HG03108 (cell line): ENCODE measurements around the gene NOD2.

ENCODE experiments used
- ATAC-seq: cut with Tn5 transposase; IDR thresholded peaks from one replicate; pipeline ENCODE4 v1.9.1; 2021; ENCODE audit warnings: moderate library complexity; ENCODE audit not compliant: unreplicated experiment

Gene NOD2

DNA sequence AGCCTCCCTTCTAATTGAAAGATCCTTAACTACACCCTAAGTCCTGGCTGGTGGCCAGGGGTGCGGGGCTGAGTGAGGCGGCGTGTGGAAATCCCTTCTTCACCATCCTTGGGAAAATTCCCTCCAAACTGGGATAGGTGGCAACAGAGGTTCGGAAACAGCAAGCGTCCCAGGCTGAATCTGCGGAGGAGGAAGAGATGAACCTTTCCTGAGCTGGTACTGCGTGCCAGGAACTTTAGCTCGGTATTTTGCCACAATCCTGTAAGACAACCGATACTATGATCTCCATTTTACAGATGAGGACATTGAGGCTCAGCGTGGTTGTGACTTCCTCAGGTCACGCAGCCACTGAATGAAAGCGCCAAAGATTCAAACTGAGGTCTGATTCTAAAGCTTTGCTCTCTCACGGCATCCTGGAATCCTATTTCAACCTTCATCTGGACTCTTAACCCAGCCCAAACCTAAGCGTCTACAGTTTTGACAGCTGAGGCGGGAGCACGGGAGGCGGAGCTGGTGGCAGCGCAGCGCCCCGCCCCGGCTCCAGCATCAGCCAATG lies 47.9 kb downstream of the NOD2 start:
- ATAC-seq = no peak

DNA sequence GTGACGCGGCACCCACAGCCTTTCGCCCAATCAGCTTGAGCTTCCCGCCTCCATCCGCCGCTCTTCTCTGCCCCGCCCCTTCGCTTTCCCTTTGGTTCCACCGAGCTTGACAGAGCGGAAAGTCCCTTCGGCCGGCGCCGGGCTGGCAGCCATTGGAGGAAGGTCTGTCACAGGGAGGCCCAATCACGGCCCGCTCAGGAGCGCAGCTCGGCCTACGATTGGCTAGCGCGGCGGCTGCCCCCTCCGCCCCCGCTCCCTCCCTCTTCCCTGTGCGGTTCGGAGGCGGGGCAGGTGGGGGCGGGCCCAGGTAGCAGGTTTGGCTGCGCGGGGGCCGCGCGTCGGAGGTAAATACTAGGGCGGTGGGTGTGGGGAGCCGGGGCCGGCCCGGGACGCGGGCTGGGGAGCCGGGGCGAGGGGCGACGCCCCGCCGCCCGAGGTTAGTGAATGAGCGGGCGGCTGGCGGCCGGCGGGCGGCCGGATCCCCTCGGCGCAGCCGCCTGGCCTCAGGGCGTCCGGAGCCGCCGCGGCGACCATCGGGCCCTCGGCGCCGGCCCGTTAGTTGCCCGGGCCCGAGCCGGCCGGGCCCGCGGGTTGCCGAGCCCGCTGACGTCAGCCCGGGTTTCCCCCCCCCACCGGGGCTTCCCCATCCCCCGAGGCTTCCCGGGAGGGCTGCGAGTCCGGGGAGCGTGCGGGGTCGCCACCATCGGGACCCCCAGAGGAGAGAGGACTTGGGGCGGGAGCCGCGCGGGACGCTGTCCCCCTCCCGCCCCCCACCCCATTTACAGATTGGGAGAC lies 48.6 kb downstream of the NOD2 start, which contains the start of gene CYLD:
TSS of gene CYLD (plus strand) at position 306 of the 795 bp plus-strand sequence. CDS start 7,613 bp downstream, outside the sequence.
- ATAC-seq = peak; percentile 90

DNA sequence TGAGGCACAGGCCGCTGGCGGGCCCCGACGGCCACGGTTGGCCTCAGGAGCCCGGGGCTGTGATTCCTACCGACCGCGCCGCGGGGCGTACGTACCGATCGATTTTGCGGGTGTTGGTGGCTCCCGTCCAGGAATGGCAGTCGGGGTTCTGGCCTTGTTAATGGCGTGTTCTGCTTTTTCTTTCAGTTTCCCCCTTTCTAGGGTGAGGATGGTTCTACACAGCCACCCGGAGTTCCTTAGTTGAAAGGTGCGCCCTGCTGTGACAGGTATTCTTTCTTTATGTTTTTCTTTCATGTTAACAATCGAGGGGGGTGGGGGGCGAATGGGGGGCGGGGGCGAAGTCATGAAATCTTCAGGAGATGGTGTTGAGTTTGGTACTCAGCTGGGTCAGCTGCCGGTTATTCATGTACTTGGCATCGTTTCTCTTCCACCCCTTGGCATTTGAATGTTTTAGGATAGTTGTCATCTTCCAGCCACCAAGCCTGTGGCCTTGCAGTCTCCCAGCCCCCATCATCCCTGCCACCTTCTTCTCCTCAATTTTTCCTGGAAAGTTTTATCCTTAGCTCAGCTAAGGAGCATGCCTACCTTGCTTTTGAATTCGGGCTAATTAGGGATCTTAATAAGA lies 49.3 kb downstream of the NOD2 start:
- ATAC-seq = no peak

DNA sequence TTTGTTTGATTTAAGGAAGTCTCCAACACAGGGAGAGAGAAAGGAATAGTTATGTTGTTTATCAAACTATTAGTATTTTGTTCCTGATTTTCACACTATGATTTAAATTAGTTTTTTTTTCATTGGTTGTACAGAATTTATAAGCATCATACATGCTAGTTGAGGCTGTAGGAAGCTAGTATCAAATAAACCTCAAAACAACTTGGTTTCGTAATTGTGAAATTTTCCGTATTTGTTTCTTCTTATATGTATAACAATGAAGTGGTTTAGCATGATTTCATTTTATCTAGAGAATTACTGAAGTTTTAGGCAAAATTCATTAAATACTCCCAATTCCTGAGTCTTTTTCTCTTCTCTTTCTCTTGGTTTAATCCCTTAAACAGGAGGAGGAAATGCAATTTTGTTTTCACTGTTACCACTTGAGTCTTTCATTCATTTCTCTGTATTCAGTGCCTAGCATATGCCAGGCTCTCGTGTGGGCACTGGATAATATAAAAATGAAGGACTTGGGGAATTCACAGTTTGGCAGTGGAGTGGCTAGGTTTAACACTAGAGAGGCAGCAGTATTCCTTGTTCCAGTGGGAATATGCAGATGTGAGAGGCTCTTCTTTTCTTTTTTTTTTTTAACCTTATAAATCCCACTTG lies 50.3 kb downstream of the NOD2 start:
- no peak for ATAC-seq

DNA sequence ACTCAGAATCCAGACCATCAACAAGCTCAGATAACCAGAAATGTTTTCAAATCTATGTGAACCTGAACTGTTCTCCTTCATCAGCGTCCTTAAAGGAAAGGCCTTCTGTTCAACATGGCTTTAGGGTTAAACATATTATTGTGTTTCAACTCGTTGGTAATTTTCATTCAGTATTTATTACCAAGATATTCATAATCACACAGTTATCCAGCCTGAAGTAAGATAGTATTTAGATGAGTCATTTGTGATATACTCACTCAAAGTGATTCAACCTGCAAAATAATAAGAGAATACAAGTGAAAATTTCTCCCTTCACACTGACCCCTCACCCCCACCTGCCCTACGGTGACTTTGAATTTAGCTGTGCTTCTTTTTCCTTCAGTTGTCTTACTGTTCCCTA lies 51.5 kb downstream of the NOD2 start:
- ATAC-seq = no peak

DNA sequence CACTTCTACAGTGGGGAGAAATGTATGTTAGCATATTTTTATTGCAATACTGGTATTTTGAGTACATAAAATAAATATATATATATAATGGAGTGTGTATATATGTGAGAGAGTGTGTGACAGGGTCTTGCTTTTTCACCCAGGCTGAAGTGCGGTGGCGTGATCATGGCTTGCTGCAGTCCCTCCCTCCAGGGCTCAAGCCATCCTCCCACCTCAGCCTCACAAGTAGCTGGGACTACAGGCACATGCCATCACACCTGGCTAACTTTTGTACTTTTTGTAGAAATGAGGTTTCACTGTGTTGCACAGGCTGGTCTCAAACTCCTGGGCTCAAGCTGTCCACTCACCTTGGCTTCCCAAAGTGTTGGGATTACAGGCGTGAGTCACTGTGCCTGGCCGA lies 52.5 kb downstream of the NOD2 start:
- ATAC-seq = no peak

DNA sequence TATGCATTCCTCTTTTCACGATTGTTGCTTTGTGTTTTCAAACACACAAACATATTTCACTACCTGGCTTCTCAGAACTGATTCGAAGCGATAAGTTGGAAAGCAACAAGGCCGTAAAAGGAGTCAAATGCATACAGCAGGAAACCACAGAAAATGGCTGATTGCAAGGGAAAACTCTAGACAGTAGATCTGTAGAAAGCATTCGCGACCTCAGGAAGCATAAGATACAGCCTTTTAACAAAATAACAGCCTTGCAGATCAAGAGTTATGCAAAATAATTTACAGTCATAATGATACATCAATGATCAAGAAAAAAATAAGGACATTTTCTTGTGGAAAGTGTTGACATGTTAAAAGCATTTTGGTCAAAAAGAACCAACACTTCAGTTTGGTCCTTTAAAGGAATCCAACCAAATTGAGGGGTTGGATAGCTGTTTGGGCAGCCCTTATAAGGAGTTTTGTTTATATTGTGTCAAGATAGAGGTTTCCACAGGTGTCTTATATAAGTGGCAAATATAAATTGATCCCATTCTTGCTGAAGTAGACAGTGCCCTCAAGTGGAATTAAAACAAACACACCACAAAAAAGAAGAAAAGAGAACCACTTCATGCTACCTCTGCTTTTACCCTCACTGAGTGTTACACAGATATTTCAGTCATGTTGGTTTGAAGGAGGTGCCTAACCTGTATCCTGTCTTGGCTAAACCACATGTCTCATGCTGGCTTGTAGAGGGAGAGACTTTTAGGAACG lies 54.0 kb downstream of the NOD2 start:
- peak; percentile 51 for ATAC-seq

DNA sequence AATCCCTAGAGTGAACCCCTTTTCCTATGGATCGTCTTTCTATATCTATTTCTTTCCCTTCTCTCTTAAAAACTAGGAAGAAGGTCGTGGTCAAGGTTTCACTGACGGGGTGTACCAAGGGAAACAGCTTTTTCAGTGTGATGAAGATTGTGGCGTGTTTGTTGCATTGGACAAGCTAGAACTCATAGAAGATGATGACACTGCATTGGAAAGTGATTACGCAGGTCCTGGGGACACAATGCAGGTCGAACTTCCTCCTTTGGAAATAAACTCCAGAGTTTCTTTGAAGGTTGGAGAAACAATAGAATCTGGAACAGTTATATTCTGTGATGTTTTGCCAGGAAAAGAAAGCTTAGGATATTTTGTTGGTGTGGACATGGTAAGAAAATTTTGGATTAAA lies 58.1 kb downstream of the NOD2 start:
- ATAC-seq = no peak

DNA sequence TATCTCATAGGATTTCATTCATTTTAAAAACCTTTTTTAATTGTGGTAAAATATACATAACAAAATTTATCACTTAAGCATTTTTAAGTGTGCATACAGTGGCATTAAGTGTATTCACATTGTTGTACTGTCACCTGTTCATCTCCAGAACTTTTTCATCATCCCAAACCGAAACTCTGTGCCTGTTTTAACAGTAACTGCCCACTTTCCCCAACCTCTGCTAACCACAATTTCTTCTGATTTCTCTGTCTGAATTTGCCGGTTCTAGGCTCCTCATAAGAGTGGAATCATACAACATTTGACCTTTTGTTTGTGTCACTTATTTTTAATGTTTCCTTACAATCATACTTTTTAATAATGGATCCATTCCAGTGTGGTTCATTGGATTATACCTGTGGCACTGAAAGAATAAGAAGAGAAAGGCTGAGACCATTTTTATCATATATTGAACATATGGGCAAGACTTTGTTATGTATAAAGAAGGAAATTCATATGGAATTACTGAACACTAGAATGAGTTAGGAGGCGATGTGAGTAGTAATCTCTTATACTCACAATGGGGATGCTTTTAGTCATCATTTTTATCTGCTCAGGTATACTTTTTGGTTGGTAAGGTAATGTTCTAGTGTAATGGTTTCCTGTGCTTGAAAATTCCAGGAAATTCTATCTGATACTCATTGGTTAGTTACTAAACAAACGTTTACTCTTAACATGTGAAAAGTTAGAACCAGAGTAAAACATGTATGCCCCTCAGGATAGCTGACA lies 59.2 kb downstream of the NOD2 start:
- ATAC-seq = no peak

DNA sequence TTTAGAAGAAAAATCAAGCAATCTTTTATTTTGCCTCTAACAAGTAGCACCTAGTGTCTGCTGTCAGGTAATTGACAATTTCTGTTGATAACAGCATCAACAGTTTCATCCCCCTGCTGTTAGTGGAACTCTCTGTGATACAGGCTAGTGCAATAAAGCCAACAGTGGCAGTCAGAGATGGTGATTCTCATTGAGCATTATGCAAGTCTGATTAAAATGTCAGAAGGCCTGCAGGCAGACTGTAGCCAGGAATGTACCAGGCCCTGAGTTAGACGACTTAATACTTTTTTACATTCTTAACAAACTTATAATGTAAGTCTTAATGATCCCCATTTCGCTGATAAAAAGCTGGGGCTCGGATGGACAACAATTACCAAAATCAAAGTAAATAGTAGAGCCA lies 63.1 kb downstream of the NOD2 start:
- ATAC-seq = no peak

DNA sequence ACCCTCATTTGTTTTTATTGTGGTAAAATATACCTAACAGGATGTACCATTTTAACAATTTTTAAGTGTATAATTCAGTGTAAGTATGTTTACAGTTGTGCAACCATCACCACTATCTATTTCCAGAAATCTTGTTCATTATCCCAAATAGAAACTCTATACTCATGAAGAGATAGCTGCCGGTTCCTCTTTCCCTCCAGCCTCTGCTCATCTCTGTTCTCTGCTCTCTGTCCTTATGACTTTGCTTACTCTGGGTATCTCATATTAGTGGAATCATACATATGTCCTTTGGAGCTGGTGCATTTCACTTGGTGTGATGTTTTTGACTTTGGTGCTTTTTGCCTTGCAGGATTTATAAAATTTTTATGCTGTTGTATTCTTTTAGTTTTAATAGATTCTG lies 67.9 kb downstream of the NOD2 start:
- no peak for ATAC-seq

DNA sequence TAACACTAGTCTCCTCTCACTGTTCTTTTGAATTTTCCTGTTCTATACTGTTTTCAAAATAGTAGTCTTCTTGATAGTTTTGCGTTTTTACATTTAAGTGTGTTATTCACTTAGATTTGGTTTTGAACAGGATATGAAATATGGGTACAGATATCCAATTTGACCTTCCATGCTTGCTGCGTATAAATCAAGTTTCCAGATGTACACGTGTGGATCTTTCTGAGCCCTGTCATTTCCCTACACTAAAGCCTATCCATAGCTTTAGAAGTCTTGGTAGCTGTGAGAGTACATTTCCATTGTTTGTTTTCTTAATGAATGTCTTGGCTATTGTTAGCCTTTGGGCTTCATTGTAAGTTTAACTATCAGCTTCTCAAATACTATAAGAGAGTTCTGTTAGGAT lies 68.8 kb downstream of the NOD2 start:
- no peak for ATAC-seq

DNA sequence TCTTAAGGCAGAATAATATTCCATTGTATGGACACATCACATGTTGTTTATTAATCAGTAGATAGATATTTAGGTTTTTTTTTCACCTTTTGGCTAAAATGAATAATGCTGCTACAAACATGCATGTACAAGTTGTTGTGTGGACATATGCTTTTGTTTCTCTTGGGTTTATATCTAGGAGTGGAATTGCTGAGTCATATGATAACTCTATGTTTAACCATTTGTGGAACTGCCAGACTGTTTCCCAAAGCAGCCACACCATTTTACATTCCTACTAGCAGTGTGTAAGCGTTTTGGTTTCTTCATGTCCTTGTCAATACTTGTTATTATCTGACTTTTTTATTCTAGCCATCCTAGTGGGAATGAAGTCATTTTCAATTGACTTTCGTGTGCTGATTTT lies 69.8 kb downstream of the NOD2 start:
- no peak for ATAC-seq

DNA sequence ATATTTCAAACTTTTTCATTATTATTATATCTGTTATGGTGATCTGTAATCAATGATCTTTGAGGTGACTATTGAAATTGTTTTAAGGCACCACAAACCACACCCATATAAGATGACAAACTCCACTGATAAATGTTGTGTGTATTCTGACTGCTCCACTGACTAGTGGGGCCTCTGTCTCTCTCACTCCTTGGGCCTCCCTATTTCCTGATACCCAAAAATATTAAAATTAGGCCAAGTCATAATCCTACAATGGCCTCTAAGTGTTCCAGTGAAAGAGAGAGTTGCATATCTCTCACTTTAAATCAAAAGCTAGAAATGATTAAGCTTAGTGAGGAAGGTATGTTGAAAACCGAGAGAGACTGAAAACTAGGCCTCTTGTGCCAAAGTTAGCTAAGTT lies 71.9 kb downstream of the NOD2 start:
- no peak for ATAC-seq

DNA sequence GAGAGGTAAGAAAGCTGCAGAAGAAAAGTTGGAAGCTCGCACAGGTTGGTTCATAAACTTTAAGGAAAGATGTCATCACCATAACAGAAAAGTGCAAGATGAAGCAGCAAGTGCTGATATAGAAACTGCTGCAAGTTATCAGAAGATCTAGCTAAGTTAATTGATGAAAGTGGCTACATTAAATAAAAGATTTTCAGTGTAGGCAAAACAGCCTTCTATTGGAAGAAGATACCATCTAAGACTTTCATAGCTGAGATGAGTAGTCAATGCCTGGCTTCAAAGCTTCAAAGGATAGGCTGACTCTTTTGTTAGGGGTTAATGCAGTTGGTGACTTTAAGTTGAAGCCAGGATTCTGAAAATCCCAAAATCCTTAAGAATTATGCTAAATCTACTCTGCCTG lies 72.5 kb downstream of the NOD2 start:
- ATAC-seq = no peak

DNA sequence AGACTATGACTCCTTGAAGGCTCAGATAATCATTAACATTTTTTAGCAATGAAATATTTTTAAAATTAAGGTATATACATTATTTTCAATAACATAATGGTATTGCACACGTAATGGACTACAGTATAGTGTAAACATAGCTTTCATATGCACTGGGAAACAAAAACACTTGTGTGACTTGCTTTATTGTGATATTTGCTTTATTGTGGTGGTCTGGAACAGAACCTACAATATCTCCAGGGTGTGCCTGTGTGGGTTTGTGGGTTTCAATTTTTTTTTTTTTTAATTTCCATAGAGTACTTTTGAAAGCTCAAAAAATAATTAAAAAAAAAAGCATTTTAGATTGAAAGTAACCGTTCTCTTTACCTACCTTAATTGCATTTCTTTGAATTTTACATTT lies 73.8 kb downstream of the NOD2 start:
- ATAC-seq = no peak

DNA sequence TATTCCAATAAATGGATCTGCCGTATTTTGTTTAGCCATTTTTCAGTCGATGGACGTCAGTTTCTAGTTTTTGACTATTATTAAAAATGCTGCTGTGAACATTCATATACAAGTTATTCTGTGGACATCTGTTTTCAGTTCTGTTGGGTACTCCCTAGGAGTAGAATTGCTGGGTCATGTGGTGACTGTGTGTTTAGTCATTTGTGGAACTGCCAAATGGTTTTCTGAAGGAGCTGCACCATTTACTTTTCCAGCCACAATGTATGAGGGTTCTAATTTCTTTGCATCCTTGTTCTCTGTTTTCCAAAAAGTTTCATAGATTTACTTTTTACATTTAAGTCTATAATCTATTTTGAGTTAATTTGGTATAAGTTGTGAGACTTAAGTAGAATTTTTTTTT lies 78.0 kb downstream of the NOD2 start:
- no peak for ATAC-seq

DNA sequence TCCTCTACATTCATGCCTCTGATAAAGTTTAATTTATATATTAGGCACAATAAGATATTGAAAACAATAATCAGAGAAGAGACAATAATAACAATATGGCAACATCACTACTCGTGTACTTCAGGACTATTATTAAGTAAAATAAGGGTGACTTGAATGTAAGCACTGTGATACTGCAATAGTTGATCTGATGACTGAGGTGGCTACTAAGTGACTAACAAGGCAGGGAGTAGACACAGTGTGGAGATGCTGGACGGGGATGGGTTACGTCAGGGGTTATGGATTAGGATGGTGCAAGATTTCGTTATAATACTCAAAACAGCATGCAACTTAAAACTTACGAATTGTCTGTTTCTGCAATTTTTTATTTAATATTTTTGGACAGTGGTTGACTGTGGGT lies 81.0 kb downstream of the NOD2 start:
- ATAC-seq = no peak

DNA sequence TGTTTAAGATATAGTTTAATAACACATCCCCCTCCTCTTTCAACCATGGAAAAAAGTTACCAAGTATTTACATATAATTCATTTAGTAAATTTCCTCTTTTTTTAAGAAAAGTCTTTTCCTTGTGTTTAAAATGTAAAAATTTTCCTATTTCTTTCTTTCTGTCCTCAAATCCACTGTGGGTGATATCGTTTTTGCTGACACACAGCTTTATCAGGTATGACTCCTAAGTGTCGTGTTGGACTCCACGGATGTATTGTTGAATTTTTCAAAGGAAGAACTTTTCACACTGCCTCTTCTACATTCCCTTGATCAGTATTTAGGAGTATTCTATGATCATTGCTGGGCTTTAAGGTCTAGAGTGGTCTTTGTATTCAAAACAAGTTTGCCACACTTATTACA lies 81.6 kb downstream of the NOD2 start:
- ATAC-seq = no peak

DNA sequence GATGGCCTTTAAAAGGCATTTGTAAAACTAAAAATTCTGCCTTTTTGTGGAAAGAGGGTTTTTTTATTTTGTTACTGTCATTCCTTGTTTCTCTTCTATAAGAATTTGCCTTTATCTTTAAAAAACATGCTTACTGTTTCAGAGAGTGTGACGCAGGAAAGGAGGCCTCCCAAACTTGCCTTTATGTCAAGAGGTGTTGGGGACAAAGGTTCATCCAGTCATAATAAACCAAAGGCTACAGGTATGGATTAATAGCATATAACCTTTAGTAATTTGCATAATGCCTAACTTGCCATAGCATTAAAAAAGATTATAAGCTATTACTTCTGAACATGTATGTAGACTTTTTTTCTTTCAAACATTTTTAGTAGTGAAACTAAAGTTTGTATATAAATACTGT lies 82.6 kb downstream of the NOD2 start:
- ATAC-seq = no peak
